ENCODE results near the gene TPM3. TPM values are rescaled to one million over a fixed set of nuclear protein-coding genes. Genes with fewer than 3 reads are reported as not detected.

Gene TPM3
- total RNA-seq, 1 donor from 2014 or later = 279 TPM

- Histone ChIP-seq H3K27me3 (ENCODE audit: control insufficient read depth, insufficient read depth, low read length) (no peaks in the 10 kb centered on the region), H3K36me3 (ENCODE audit: control insufficient read depth, insufficient read depth, low read length) (peaks cover 9% of the 10 kb centered on the region), H3K4me3 (ENCODE audit: low read depth, low read length) (peak overlapping the region; percentile 91)
- no peak for TF ChIP-seq CTCF (IDR thresholded peaks at IDR 0.05; ENCODE audit: insufficient read depth, low read length, severe bottlenecking)
- DNase-seq (ENCODE audit: low read depth) (no peak), FAIRE-seq (no peak)
Observed at GRCh38 chr1:154221278-154222001, 29.5 kb upstream of the TPM3 start.

GRCh38 chr1:154220970-154221277 is 29.0 kb upstream of the TPM3 start:
- Histone ChIP-seq H3K4me3 (ENCODE audit: low read depth, low read length) (peak overlapping the region; percentile 91), H3K36me3 (ENCODE audit: control insufficient read depth, insufficient read depth, low read length) (peaks cover 9% of the 10 kb centered on the region), H3K27me3 (ENCODE audit: control insufficient read depth, insufficient read depth, low read length) (no peaks in the 10 kb centered on the region)
- DNase-seq (ENCODE audit: low read depth) (no peak), FAIRE-seq (no peak)
- no peak for TF ChIP-seq CTCF (IDR thresholded peaks at IDR 0.05; ENCODE audit: insufficient read depth, low read length, severe bottlenecking)

GRCh38 chr1:154220071-154220969 is 28.4 kb upstream of the TPM3 start, which contains the start of gene UBAP2L:
UBAP2L (plus strand) TSS chr1:154220955; CDS start chr1:154225124, 4,169 bp downstream.
- FAIRE-seq (no peak), DNase-seq (ENCODE audit: low read depth) (peak; percentile 96)
- Histone ChIP-seq H3K27me3 (ENCODE audit: control insufficient read depth, insufficient read depth, low read length) (no peaks in the 10 kb centered on the region), H3K36me3 (ENCODE audit: control insufficient read depth, insufficient read depth, low read length) (peaks cover 9% of the 10 kb centered on the region), H3K4me3 (ENCODE audit: low read depth, low read length) (peak within 1 kb of the TSS; percentile 98)
- no peak for TF ChIP-seq CTCF (IDR thresholded peaks at IDR 0.05; ENCODE audit: insufficient read depth, low read length, severe bottlenecking)

- DNase-seq (ENCODE audit: low read depth) = no peak
- peak overlapping the region; percentile 98 for H3K4me3 ChIP-seq (ENCODE audit: low read depth, low read length)
- TF ChIP-seq CTCF (IDR thresholded peaks at IDR 0.05; ENCODE audit: insufficient read depth, low read length, severe bottlenecking) = no peak
- FAIRE-seq = no peak
- H3K27me3 ChIP-seq (ENCODE audit: control insufficient read depth, insufficient read depth, low read length) = no peaks in the 10 kb centered on the region
- peaks cover 7% of the 10 kb centered on the region for H3K36me3 ChIP-seq (ENCODE audit: control insufficient read depth, insufficient read depth, low read length)
Observed at GRCh38 chr1:154219541-154219940, 27.6 kb upstream of the TPM3 start.

GRCh38 chr1:154218545-154218944 is 26.6 kb upstream of the TPM3 start:
- DNase-seq (ENCODE audit: low read depth) (no peak), FAIRE-seq (no peak)
- H3K4me3 ChIP-seq (ENCODE audit: low read depth, low read length) = no peak overlapping the region
- TF ChIP-seq CTCF (IDR thresholded peaks at IDR 0.05; ENCODE audit: insufficient read depth, low read length, severe bottlenecking) = no peak
- H3K27me3 ChIP-seq (ENCODE audit: control insufficient read depth, insufficient read depth, low read length) = no peaks in the 10 kb centered on the region
- peaks cover 7% of the 10 kb centered on the region for H3K36me3 ChIP-seq (ENCODE audit: control insufficient read depth, insufficient read depth, low read length)
